ENCODE results near the gene MYLK2.

MYLK2 gene

GRCh38 chr20:31879143-31879987 is 60.2 kb downstream of the MYLK2 start:
- peak; percentile 88 to 92 for DNase-seq

GRCh38 chr20:31881945-31882344 is 62.8 kb downstream of the MYLK2 start:
- DNase-seq = no peak

GRCh38 chr20:31883829-31884228 is 64.7 kb downstream of the MYLK2 start:
- DNase-seq = no peak
